HEK293 (cell line): Measurements from ENCODE around the gene NLGN1.

Source experiments
- CTCF ChIA-PET: fragments of 350-600 bp; formaldehyde crosslinking; extraction: SDS; loops from one replicate; lab custom pipeline; 2021; ENCODE audit warnings: antibody characterized with exemption; lab: Yijun Ruan, JAX
- POLR2A ChIA-PET: fragments of 300-600 bp; formaldehyde crosslinking; extraction: SDS; loops from one replicate; lab custom pipeline; 2020; ENCODE audit warnings: antibody characterized with exemption, inconsistent platforms; lab: Yijun Ruan, JAX
- H3K27ac ChIP-seq: fragments of 200-500 bp; sonication (Bioruptor generic); 2 replicates; pipeline ENCODE4 v1.5.1; 2014; ENCODE audit warnings: low read depth, low read length, control low read depth, inconsistent platforms; ENCODE audit errors: extremely low read depth
- H3K36me3 ChIP-seq, 2 experiments: fragments of 200-500 bp in 1 of 2; sonication (Bioruptor generic) in 1 of 2; 1 replicate in 1 of 2; 2 replicates in 1 of 2; pipeline ENCODE4 v1.5.1; 2014 to 2017; ENCODE audit warnings: inconsistent platforms in 2 of 2, low read length in 2 of 2; ENCODE audit not compliant: control insufficient read depth in 2 of 2, insufficient read depth in 1 of 2
- H3K4me1 ChIP-seq: fragments of 200-500 bp; sonication (Bioruptor generic); 2 replicates; pipeline ENCODE4 v1.5.1; 2014; ENCODE audit warnings: mild to moderate bottlenecking, low read length, inconsistent platforms; ENCODE audit not compliant: control insufficient read depth, insufficient read depth
- H3K4me3 ChIP-seq: 2 replicates; pipeline ENCODE4 v1.5.1; 2011; ENCODE audit warnings: low read depth, mild to moderate bottlenecking, control low read depth, low read length, moderate library complexity
- H3K9me3 ChIP-seq: fragments of 200-500 bp; sonication (Bioruptor generic); 2 replicates; pipeline ENCODE4 v1.5.1; 2014; ENCODE audit warnings: low read depth, low read length, inconsistent platforms; ENCODE audit not compliant: control insufficient read depth, insufficient read depth
- KLF7 ChIP-seq: fragments of 450-650 bp; formaldehyde crosslinking; IDR thresholded peaks from 2 replicates; pipeline ENCODE4 v1.5.1; 2016; ENCODE audit warnings: missing biosample characterization, missing genetic modification characterization, borderline replicate concordance
- MZF1 ChIP-seq: fragments of 450-650 bp; formaldehyde crosslinking; IDR thresholded peaks from 2 replicates; pipeline ENCODE4 v1.5.1; 2017; ENCODE audit warnings: missing biosample characterization, missing genetic modification characterization, borderline replicate concordance
- PRDM2 ChIP-seq: fragments of 450-650 bp; formaldehyde crosslinking; IDR thresholded peaks from 2 replicates; pipeline ENCODE4 v1.5.1; 2016; ENCODE audit warnings: missing biosample characterization, missing genetic modification characterization, borderline replicate concordance
- RBAK ChIP-seq: fragments of 450-650 bp; formaldehyde crosslinking; IDR thresholded peaks from 2 replicates; pipeline ENCODE4 v1.5.1; 2016; ENCODE audit warnings: missing biosample characterization, missing genetic modification characterization
- SP3 ChIP-seq: fragments of 450-650 bp; formaldehyde crosslinking; IDR thresholded peaks from 2 replicates; pipeline ENCODE4 v1.5.1; 2016; ENCODE audit warnings: missing biosample characterization, missing genetic modification characterization
- YY2 ChIP-seq: fragments of 450-650 bp; formaldehyde crosslinking; IDR thresholded peaks from 2 replicates; pipeline ENCODE4 v1.5.1; 2016; ENCODE audit warnings: missing biosample characterization, missing genetic modification characterization
- ZBTB8A ChIP-seq: fragments of 450-650 bp; formaldehyde crosslinking; IDR thresholded peaks from 2 replicates; pipeline ENCODE4 v1.5.1; 2016; ENCODE audit warnings: missing biosample characterization, missing genetic modification characterization
- ZNF175 ChIP-seq: fragments of 450-650 bp; formaldehyde crosslinking; IDR thresholded peaks from 2 replicates; pipeline ENCODE4 v1.5.1; 2016; ENCODE audit warnings: missing biosample characterization, missing genetic modification characterization
- ZNF214 ChIP-seq: fragments of 450-650 bp; formaldehyde crosslinking; IDR thresholded peaks from 2 replicates; pipeline ENCODE4 v1.5.1; 2017; ENCODE audit warnings: missing biosample characterization, mild to moderate bottlenecking, missing genetic modification characterization, borderline replicate concordance
- ZNF423 ChIP-seq: fragments of 450-650 bp; formaldehyde crosslinking; IDR thresholded peaks from 2 replicates; pipeline ENCODE4 v1.5.1; 2016; ENCODE audit warnings: missing biosample characterization, missing genetic modification characterization
- ZNF514 ChIP-seq: fragments of 450-650 bp; formaldehyde crosslinking; IDR thresholded peaks from 2 replicates; pipeline ENCODE4 v1.5.1; 2016; ENCODE audit warnings: missing biosample characterization, missing genetic modification characterization
- ZNF518A ChIP-seq: fragments of 450-650 bp; formaldehyde crosslinking; conservative IDR thresholded peaks from 2 replicates; pipeline ENCODE4 v1.5.1; 2016; ENCODE audit warnings: low read depth, missing biosample characterization, missing genetic modification characterization
- ZNF580 ChIP-seq: fragments of 450-650 bp; formaldehyde crosslinking; IDR thresholded peaks from 2 replicates; pipeline ENCODE4 v1.5.1; 2016; ENCODE audit warnings: missing biosample characterization, missing genetic modification characterization
- ZNF600 ChIP-seq: fragments of 450-650 bp; formaldehyde crosslinking; IDR thresholded peaks from 2 replicates; pipeline ENCODE4 v1.5.1; 2016; ENCODE audit warnings: missing biosample characterization, missing genetic modification characterization
- ZNF623 ChIP-seq: fragments of 450-650 bp; formaldehyde crosslinking; IDR thresholded peaks from 2 replicates; pipeline ENCODE4 v1.5.1; 2016; ENCODE audit warnings: missing biosample characterization, missing genetic modification characterization
- ZNF76 ChIP-seq: fragments of 450-650 bp; formaldehyde crosslinking; IDR thresholded peaks from 2 replicates; pipeline ENCODE4; 2016; ENCODE audit warnings: low read depth, missing biosample characterization, missing genetic modification characterization, borderline replicate concordance
- ZNF777 ChIP-seq: fragments of 450-650 bp; formaldehyde crosslinking; IDR thresholded peaks from 2 replicates; pipeline ENCODE4 v1.5.1; 2017; ENCODE audit warnings: missing biosample characterization, missing genetic modification characterization, borderline replicate concordance
- TF ChIP-seq, protein P1 (sequence below): fragments of 450-650 bp; formaldehyde crosslinking; IDR thresholded peaks from 2 replicates; pipeline ENCODE4 v1.5.1; 2016; ENCODE audit warnings: missing biosample characterization, missing genetic modification characterization

NLGN1 gene

DNA sequence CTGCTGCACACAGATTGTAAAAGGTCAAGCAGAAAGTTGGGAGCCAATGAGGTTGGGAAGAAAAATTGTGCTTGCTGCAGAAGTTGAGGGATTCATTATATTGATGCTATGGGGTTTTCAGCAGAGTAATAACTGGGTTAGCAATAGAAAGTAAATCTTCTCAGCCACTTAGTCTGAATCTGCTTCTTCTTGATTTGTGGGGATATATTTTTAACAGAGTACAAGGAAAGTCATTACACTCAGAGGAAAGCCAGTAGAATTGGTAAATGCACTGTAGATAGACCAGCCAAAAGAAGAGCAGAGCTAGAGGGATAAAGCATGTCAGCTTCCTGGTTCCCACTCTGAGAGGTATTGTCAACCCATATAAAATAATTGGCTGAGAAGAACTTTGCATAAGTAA, 663.6 kb downstream of the NLGN1 start (continued):
- TF ChIP-seq ZNF518A (no peak), ZNF777 (tag by site-specific recombination) (no peak), ZNF600 (no peak)

GRCh38 chr3:174061731-174062130, 664.2 kb downstream of the NLGN1 start:
- ChIA-PET CTCF (interaction anchor here (0.5 to 0.6 kb wide), 2 partner anchors 280 to 386 kb away, joined by 3 to 6 read pairs; no protein-coding TSS in a partner anchor), POLR2A (no interaction called here)
- Histone ChIP-seq H3K4me3 (no peak overlapping the region), H3K36me3 (no peaks in the 10 kb centered on the region), H3K9me3 (no peaks in the 10 kb centered on the region), H3K27ac (no peak overlapping the region), H3K4me1 (no peaks in the 10 kb centered on the region)
- no peak for TF ChIP-seq ZNF518A
- no peak for TF ChIP-seq ZNF76
- no peak for TF ChIP-seq RBAK
- no peak for TF ChIP-seq YY2 (tag by site-specific recombination)
- no peak for TF ChIP-seq SP3 (tag by site-specific recombination)
- TF ChIP-seq ZNF214 (tag by site-specific recombination), result no peak
- TF ChIP-seq, protein P1, sequence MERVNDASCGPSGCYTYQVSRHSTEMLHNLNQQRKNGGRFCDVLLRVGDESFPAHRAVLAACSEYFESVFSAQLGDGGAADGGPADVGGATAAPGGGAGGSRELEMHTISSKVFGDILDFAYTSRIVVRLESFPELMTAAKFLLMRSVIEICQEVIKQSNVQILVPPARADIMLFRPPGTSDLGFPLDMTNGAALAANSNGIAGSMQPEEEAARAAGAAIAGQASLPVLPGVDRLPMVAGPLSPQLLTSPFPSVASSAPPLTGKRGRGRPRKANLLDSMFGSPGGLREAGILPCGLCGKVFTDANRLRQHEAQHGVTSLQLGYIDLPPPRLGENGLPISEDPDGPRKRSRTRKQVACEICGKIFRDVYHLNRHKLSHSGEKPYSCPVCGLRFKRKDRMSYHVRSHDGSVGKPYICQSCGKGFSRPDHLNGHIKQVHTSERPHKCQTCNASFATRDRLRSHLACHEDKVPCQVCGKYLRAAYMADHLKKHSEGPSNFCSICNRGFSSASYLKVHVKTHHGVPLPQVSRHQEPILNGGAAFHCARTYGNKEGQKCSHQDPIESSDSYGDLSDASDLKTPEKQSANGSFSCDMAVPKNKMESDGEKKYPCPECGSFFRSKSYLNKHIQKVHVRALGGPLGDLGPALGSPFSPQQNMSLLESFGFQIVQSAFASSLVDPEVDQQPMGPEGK (tag by site-specific recombination), result no peak
- no peak for TF ChIP-seq MZF1 (tag by site-specific recombination)
- no peak for TF ChIP-seq PRDM2
- no peak for TF ChIP-seq ZNF423 (tag by site-specific recombination)
- TF ChIP-seq KLF7, result no peak
- no peak for TF ChIP-seq ZNF623 (tag by site-specific recombination)
- TF ChIP-seq ZNF175 (tag by site-specific recombination), result no peak
- no peak for TF ChIP-seq ZNF580 (tag by site-specific recombination)
- no peak for TF ChIP-seq ZBTB8A
- no peak for TF ChIP-seq ZNF514 (tag by site-specific recombination)
